ENCODE data around the gene PTPN12. TPM values are rescaled to one million over a fixed set of nuclear protein-coding genes. Genes with fewer than 3 reads are reported as not detected.

Gene PTPN12
- total RNA-seq, 1 experiment from 2014 or later = 118 TPM

- Histone ChIP-seq H3F3A (ENCODE audit: insufficient read depth, low read depth) (peaks cover 66% of the 10 kb centered on the region), H3K27ac (no peak overlapping the region), H3K4me1 (replicated peaks; ENCODE audit: insufficient read depth) (no peaks in the 10 kb centered on the region), H3K36me3 (ENCODE audit: low read depth) (peaks cover 74% of the 10 kb centered on the region), H3K4me3 (no peak overlapping the region), H3K79me2 (ENCODE audit: low read depth) (peaks cover 14% of the 10 kb centered on the region; the same call in 1 of the 2 replicates), H3K4me2 (no peak overlapping the region), H3K9me2 (ENCODE audit: insufficient read depth) (no peaks in the 10 kb centered on the region), H3K27me3 (ENCODE audit: insufficient read depth, low read depth) (no peaks in the 10 kb centered on the region), H3K9me3 (ENCODE audit: insufficient read depth, low read depth) (no peaks in the 10 kb centered on the region), H2AFZ (no peak overlapping the region), H4K20me1 (ENCODE audit: insufficient read depth) (peaks cover 46% of the 10 kb centered on the region)
- no TSS peak for BruUV-seq (replicated peaks)
- intact Hi-C loops (cut with micrococcal nuclease; ENCODE audit: unreplicated experiment) = no loop called here
- POLR2A ChIA-PET (ENCODE audit: unreplicated experiment) = interaction anchor here (0.7 kb wide), 1 partner anchor 60 kb away, joined by 3 read pairs; no protein-coding TSS in a partner anchor
- TF ChIP-seq EZH2 (IDR thresholded peaks at IDR 0.05; ENCODE audit: low read depth) (no peak), CTCF (conservative IDR thresholded peaks at IDR 0.05) (no peak)
- CTCF ChIA-PET = no interaction called here
- no peak for DNase-seq
These were observed 82.2 kb downstream of the PTPN12 start for GRCh38 chr7:77619314-77619713.

- Histone ChIP-seq H3K9me2 (ENCODE audit: insufficient read depth) (no peaks in the 10 kb centered on the region), H3K79me2 (ENCODE audit: low read depth) (no peaks in the 10 kb centered on the region; the same call in 1 of the 2 replicates), H4K20me1 (ENCODE audit: insufficient read depth) (peaks cover 25% of the 10 kb centered on the region), H3K4me1 (replicated peaks; ENCODE audit: insufficient read depth) (no peaks in the 10 kb centered on the region), H3K9me3 (ENCODE audit: insufficient read depth, low read depth) (no peaks in the 10 kb centered on the region), H3K27ac (peak overlapping the region; percentile 52), H3K36me3 (ENCODE audit: low read depth) (peaks cover 59% of the 10 kb centered on the region), H3K4me3 (no peak overlapping the region), H3F3A (ENCODE audit: insufficient read depth, low read depth) (peaks cover 59% of the 10 kb centered on the region), H3K4me2 (no peak overlapping the region), H2AFZ (no peak overlapping the region), H3K27me3 (ENCODE audit: insufficient read depth, low read depth) (no peaks in the 10 kb centered on the region)
- intact Hi-C loops (cut with micrococcal nuclease; ENCODE audit: unreplicated experiment) = loop anchor here (5.0 kb wide), 1 partner anchor 39 kb away; no protein-coding TSS in a partner anchor
- no peak for TF ChIP-seq EZH2 (IDR thresholded peaks at IDR 0.05; ENCODE audit: low read depth)
- ChIA-PET CTCF (no interaction called here), POLR2A (ENCODE audit: unreplicated experiment) (interaction anchor here (0.6 kb wide), 1 partner anchor 279 kb away, joined by 3 read pairs; no protein-coding TSS in a partner anchor)
- TSS peak; percentile 8 for BruUV-seq (replicated peaks)
- no peak for DNase-seq
These were observed 89.7 kb downstream of the PTPN12 start for GRCh38 chr7:77626586-77627308.

DNA sequence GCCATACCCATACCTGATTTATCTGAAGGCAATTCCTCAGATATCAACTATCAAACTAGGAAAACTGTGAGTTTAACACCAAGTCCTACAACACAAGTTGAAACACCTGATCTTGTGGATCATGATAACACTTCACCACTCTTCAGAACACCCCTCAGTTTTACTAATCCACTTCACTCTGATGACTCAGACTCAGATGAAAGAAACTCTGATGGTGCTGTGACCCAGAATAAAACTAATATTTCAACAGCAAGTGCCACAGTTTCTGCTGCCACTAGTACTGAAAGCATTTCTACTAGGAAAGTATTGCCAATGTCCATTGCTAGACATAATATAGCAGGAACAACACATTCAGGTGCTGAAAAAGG lies 90.2 kb downstream of the PTPN12 start:
- peaks cover 58% of the 10 kb centered on the region for H3F3A ChIP-seq (ENCODE audit: insufficient read depth, low read depth)
- H2AFZ ChIP-seq = no peak overlapping the region
- H3K27ac ChIP-seq = peak overlapping the region; percentile 52
- no peaks in the 10 kb centered on the region for H3K9me2 ChIP-seq (ENCODE audit: insufficient read depth)
- no peak overlapping the region for H3K4me3 ChIP-seq
- DNase-seq = no peak
- intact Hi-C loops (cut with micrococcal nuclease; ENCODE audit: unreplicated experiment) = loop anchor here (5.0 kb wide), 1 partner anchor 40 kb away; no protein-coding TSS in a partner anchor
- peaks cover 23% of the 10 kb centered on the region for H4K20me1 ChIP-seq (ENCODE audit: insufficient read depth)
- H3K4me2 ChIP-seq = no peak overlapping the region
- H3K36me3 ChIP-seq (ENCODE audit: low read depth) = peaks cover 58% of the 10 kb centered on the region
- H3K79me2 ChIP-seq (ENCODE audit: low read depth) = no peaks in the 10 kb centered on the region; the same call in 1 of the 2 replicates
- TF ChIP-seq EZH2 (IDR thresholded peaks at IDR 0.05; ENCODE audit: low read depth) (no peak), CTCF (conservative IDR thresholded peaks at IDR 0.05) (no peak)
- no peaks in the 10 kb centered on the region for H3K4me1 ChIP-seq (replicated peaks; ENCODE audit: insufficient read depth)
- BruUV-seq (replicated peaks) = no TSS peak
- H3K27me3 ChIP-seq (ENCODE audit: insufficient read depth, low read depth) = no peaks in the 10 kb centered on the region
- ChIA-PET CTCF (no interaction called here), POLR2A (ENCODE audit: unreplicated experiment) (interaction anchor here (0.6 kb wide), 1 partner anchor 279 kb away, joined by 3 read pairs; no protein-coding TSS in a partner anchor)
- H3K9me3 ChIP-seq (ENCODE audit: insufficient read depth, low read depth) = no peaks in the 10 kb centered on the region

Data from PC-9 (cell line).